Measurements from ENCODE around the gene STEAP1.

Gene STEAP1

DNA sequence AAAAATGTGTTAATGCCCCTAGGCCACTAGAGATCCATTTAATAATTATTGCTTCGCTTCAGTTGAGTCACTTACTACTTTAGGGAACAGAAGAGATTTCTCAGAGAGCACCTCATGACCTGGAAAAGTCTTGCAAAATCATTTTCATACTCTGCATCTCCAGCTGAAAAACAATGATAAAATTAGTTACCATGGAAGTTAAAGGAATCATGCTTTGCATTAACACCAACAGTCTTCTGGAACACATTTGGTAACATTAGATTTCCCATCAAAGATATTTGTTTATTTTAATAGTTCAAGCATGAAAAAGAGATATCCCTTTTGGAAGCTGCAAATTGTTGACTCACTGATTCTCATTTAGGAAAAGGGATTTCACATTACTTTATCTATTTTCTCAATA lies 55.5 kb downstream of the STEAP1 start:
- DNase-seq (ENCODE audit: low read depth), result no peak
- H3K4me3 ChIP-seq (ENCODE audit: low read depth, low read length), result no peak overlapping the region
- TF ChIP-seq, protein P1, sequence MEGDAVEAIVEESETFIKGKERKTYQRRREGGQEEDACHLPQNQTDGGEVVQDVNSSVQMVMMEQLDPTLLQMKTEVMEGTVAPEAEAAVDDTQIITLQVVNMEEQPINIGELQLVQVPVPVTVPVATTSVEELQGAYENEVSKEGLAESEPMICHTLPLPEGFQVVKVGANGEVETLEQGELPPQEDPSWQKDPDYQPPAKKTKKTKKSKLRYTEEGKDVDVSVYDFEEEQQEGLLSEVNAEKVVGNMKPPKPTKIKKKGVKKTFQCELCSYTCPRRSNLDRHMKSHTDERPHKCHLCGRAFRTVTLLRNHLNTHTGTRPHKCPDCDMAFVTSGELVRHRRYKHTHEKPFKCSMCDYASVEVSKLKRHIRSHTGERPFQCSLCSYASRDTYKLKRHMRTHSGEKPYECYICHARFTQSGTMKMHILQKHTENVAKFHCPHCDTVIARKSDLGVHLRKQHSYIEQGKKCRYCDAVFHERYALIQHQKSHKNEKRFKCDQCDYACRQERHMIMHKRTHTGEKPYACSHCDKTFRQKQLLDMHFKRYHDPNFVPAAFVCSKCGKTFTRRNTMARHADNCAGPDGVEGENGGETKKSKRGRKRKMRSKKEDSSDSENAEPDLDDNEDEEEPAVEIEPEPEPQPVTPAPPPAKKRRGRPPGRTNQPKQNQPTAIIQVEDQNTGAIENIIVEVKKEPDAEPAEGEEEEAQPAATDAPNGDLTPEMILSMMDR (IDR thresholded peaks at IDR 0.05; ENCODE audit: control insufficient read depth, extremely low read depth, insufficient read depth), result no peak

DNA sequence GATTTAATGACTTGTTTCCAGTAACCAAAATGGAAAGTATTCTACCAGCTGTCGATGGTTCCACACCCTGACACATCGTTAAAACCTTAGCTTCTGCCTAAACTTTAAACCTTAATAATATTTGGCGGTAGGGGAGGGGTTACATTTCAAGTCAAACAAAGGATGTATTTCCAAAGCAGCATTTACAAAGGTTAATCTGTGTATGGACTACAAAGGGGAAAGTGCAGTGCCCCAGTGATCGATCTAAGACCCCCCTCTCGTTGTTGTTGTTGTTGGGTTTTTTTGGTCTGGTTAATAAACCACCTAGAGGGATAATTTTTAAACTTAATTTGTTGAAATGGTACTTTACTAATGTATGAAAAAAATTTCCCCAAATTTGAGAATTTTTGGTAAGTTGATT lies 56.2 kb downstream of the STEAP1 start:
- peak overlapping the region; percentile 86 for H3K4me3 ChIP-seq (ENCODE audit: low read depth, low read length)
- no peak for DNase-seq (ENCODE audit: low read depth)
- TF ChIP-seq, protein P1 (IDR thresholded peaks at IDR 0.05; ENCODE audit: control insufficient read depth, extremely low read depth, insufficient read depth), result no peak

DNA sequence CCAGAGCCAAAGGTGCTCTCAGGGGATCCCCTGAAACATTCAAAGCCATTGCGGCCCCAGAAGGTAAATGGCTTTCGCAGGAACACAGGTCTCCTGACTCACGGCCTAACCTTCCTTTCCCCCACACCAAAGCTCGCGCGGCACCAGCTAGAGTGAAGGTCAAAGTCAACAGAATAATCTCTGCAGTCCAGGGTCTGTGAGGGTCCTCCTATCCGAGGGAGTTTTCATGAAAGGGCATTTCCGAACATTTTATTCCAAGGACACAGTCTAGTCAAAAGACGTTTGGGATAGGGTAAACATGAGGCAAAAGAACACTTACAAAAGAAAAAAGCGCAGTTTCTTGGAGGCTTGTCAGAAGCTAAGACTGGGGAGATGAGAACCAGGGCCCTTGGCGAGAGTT lies 56.7 kb downstream of the STEAP1 start:
- DNase-seq (ENCODE audit: low read depth), result no peak
- peak overlapping the region; percentile 86 for H3K4me3 ChIP-seq (ENCODE audit: low read depth, low read length)
- TF ChIP-seq, protein P1 (IDR thresholded peaks at IDR 0.05; ENCODE audit: control insufficient read depth, extremely low read depth, insufficient read depth), result no peak

DNA sequence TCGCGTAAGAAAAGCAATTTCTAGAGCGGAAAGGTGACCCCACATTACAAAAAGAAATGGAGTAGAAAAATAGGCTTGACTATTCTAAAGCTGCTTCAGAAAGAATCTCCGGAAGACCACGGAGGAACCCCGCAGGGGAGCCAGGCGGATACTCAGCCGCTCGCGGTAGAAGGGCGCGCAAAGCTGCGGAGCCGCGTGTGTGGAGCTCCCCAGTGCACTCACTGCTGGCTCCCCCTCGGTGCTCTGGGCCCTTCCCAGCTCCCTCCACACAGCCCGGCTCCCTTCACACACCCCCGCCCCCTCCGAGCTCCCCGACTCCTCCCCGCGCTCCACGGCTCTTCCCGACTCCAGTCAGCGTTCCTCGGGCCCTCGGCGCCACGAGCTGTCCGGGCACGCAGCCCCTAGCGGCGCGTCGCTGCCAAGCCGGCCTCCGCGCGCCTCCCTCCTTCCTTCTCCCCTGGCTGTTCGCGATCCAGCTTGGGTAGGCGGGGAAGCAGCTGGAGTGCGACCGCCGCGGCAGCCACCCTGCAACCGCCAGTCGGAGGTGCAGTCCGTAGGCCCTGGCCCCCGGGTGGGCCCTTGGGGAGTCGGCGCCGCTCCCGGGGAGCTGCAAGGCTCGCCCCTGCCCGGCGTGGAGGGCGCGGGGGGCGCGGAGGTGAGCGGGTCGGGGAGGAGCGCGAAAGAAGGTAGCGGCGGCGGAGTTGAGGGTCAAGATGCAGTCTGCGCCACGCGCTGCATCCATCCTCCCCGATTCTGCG lies 57.3 kb downstream of the STEAP1 start, which contains the start of gene STEAP2:
STEAP2 (plus strand) TSS at position 350 of the 758 bp plus-strand sequence. CDS start 13,343 bp downstream, outside the sequence.
- TF ChIP-seq, protein P1 (IDR thresholded peaks at IDR 0.05; ENCODE audit: control insufficient read depth, extremely low read depth, insufficient read depth), result peak; percentile 51
- peak within 1 kb of the TSS; percentile 86 for H3K4me3 ChIP-seq (ENCODE audit: low read depth, low read length)
- no peak for DNase-seq (ENCODE audit: low read depth)

DNA sequence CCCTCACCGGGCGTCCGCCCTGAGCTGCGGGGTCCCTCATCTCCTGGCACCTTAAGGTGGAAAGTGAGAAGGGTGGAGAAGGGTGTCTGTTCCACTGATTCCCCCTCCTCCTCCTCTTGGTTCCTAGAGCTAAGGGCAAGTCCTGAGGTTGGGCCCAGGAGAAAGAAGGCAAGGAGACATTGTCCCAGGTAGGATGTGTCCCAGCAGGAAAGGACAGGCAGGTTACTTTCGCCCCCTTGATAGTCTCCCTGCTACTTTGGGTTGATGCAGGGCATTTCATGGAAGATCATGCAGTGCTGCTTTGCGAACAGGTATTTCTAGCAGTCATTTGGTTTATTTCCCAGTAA lies 57.9 kb downstream of the STEAP1 start:
- H3K4me3 ChIP-seq (ENCODE audit: low read depth, low read length), result peak overlapping the region; percentile 86
- TF ChIP-seq, protein P1 (IDR thresholded peaks at IDR 0.05; ENCODE audit: control insufficient read depth, extremely low read depth, insufficient read depth), result no peak
- DNase-seq (ENCODE audit: low read depth), result no peak

DNA sequence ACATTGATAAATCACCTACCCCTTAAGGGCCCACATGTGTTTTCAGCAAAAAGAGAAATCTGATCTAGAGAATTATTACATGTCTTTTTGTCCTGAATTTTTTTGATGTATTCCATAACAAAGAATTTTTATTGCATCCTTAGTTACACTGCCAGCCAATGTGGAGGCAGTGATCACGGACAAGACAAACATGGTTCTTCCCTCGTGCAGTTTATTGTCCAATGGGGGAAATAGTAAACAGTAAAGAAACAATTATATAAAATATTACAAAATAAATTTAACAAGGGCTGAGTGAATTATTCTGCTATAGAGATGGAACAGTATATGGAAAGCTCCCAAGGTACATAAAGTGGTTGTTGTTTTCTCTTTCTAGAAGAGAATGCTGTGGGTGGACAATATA lies 59.3 kb downstream of the STEAP1 start:
- peak; percentile 98 for DNase-seq (ENCODE audit: low read depth)
- TF ChIP-seq, protein P1 (IDR thresholded peaks at IDR 0.05; ENCODE audit: control insufficient read depth, extremely low read depth, insufficient read depth), result no peak
- H3K4me3 ChIP-seq (ENCODE audit: low read depth, low read length), result peak overlapping the region; percentile 86

Data from LNCaP clone FGC (cell line).